GM19455 (cell line): Measurements from ENCODE around the gene MAMSTR.
A peak's percentile ranks its signal among the peaks of the same experiment; 100 is the strongest.
"Not testable (repeated sequence)": the region's sequence is repeated elsewhere in the genome, so short reads cannot be mapped to it uniquely, and the experiment has no call there.

Experiments used
- ATAC-seq: cut with Tn5 transposase; IDR thresholded peaks from one replicate; pipeline ENCODE4 v1.9.1; 2021; ENCODE audit not compliant: unreplicated experiment

Gene MAMSTR

GRCh38 chr19:48720613-48721296 is 1.2 kb upstream of the MAMSTR start:
- peak; percentile 79 for ATAC-seq

GRCh38 chr19:48720251-48720612 is 707 bp upstream of the MAMSTR start:
- peak; percentile 3 for ATAC-seq

- ATAC-seq = no peak
These were observed 754 bp downstream of the MAMSTR start for GRCh38 chr19:48718711-48719231.

GRCh38 chr19:48718106-48718505 is 1.4 kb downstream of the MAMSTR start:
- ATAC-seq = not testable (repeated sequence)

GRCh38 chr19:48716562-48717291 is 2.8 kb downstream of the MAMSTR start:
- no peak for ATAC-seq

GRCh38 chr19:48715681-48716171 is 3.8 kb downstream of the MAMSTR start:
- no peak for ATAC-seq

GRCh38 chr19:48714759-48715675 is 4.5 kb downstream of the MAMSTR start:
- ATAC-seq = no peak

- peak; percentile 89 for ATAC-seq
These were observed 5.4 kb downstream of the MAMSTR start for GRCh38 chr19:48713864-48714755.

- ATAC-seq = no peak
These were observed 6.3 kb downstream of the MAMSTR start for GRCh38 chr19:48713041-48713863.

GRCh38 chr19:48711106-48711662 is 8.3 kb downstream of the MAMSTR start:
- ATAC-seq = no peak

GRCh38 chr19:48708471-48708870 is 11.1 kb downstream of the MAMSTR start:
- no peak for ATAC-seq

GRCh38 chr19:48705431-48705830 is 14.1 kb downstream of the MAMSTR start:
- ATAC-seq = no peak

GRCh38 chr19:48703316-48703715 is 16.2 kb downstream of the MAMSTR start:
- ATAC-seq = no peak

GRCh38 chr19:48702701-48703100 is 16.8 kb downstream of the MAMSTR start:
- no peak for ATAC-seq

GRCh38 chr19:48698046-48698445 is 21.5 kb downstream of the MAMSTR start:
- no peak for ATAC-seq

GRCh38 chr19:48696353-48697010 is 23.0 kb downstream of the MAMSTR start:
- ATAC-seq = no peak

- ATAC-seq = no peak
These were observed 23.7 kb downstream of the MAMSTR start, which contains the start of gene FUT2 for GRCh38 chr19:48695743-48696352. Gene FUT2, plus strand, starts transcription at chr19:48695971. Its CDS starts 6,986 bp downstream, at chr19:48702957.

GRCh38 chr19:48693629-48694028 is 25.9 kb downstream of the MAMSTR start:
- ATAC-seq = not testable (repeated sequence)
